Mononuclear cell (primary cell): ENCODE data around the gene NCOA6. TPM values are rescaled to one million over a fixed set of nuclear protein-coding genes. Genes with fewer than 3 reads are reported as not detected.

ENCODE experiments used
- H3K27me3 ChIP-seq: 2 replicates; pipeline ENCODE4 v1.6.0; 2011; ENCODE audit warnings: low read length, control low read depth; ENCODE audit not compliant: insufficient read depth
- H3K4me1 ChIP-seq: 2 replicates; pipeline ENCODE4 v1.5.1; 2011; ENCODE audit warnings: mild to moderate bottlenecking, low read length, control low read depth; ENCODE audit not compliant: insufficient read depth
- H3K4me3 ChIP-seq: 2 replicates; pipeline ENCODE4 v1.5.1; 2011; ENCODE audit warnings: mild to moderate bottlenecking, low read length, moderate library complexity
- H3K9me3 ChIP-seq: 2 replicates; pipeline ENCODE4 v1.5.1; 2011; ENCODE audit warnings: low read depth, mild to moderate bottlenecking, control low read depth, low read length
- total RNA-seq: library from RNA; depleted of rRNA; stranded (reverse); fragments of >200 nt; gene quantifications from one replicate; pipeline ENCODE4 v1.2.3, GENCODE V29; 2012

NCOA6 gene
- total RNA-seq, 1 donor = 12.2 TPM

GRCh38 chr20:34771680-34772081, 53.8 kb downstream of the NCOA6 start:
- Histone ChIP-seq H3K27me3 (no peaks in the 10 kb centered on the region), H3K9me3 (no peaks in the 10 kb centered on the region), H3K4me1 (no peaks in the 10 kb centered on the region), H3K4me3 (no peak overlapping the region)

GRCh38 chr20:34768096-34768495, 57.4 kb downstream of the NCOA6 start:
- no peak overlapping the region for H3K4me3 ChIP-seq
- no peaks in the 10 kb centered on the region for H3K4me1 ChIP-seq
- no peaks in the 10 kb centered on the region for H3K27me3 ChIP-seq
- H3K9me3 ChIP-seq = no peaks in the 10 kb centered on the region

- no peaks in the 10 kb centered on the region for H3K4me1 ChIP-seq
- no peaks in the 10 kb centered on the region for H3K9me3 ChIP-seq
- H3K4me3 ChIP-seq = no peak overlapping the region
- no peaks in the 10 kb centered on the region for H3K27me3 ChIP-seq
Observed at GRCh38 chr20:34762031-34762555, 63.4 kb downstream of the NCOA6 start.

GRCh38 chr20:34755367-34755766, 70.1 kb downstream of the NCOA6 start:
- Histone ChIP-seq H3K4me1 (no peaks in the 10 kb centered on the region), H3K4me3 (no peak overlapping the region), H3K9me3 (no peaks in the 10 kb centered on the region), H3K27me3 (no peaks in the 10 kb centered on the region)

GRCh38 chr20:34754611-34755010, 70.8 kb downstream of the NCOA6 start:
- Histone ChIP-seq H3K27me3 (no peaks in the 10 kb centered on the region), H3K4me3 (no peak overlapping the region), H3K9me3 (no peaks in the 10 kb centered on the region), H3K4me1 (no peaks in the 10 kb centered on the region)

GRCh38 chr20:34753706-34754461, 71.6 kb downstream of the NCOA6 start:
- Histone ChIP-seq H3K4me3 (no peak overlapping the region), H3K4me1 (no peaks in the 10 kb centered on the region), H3K9me3 (no peaks in the 10 kb centered on the region), H3K27me3 (no peaks in the 10 kb centered on the region)

GRCh38 chr20:34751453-34751852, 74.0 kb downstream of the NCOA6 start:
- H3K4me1 ChIP-seq = no peaks in the 10 kb centered on the region
- H3K27me3 ChIP-seq = no peaks in the 10 kb centered on the region
- H3K4me3 ChIP-seq = no peak overlapping the region
- H3K9me3 ChIP-seq = no peaks in the 10 kb centered on the region

GRCh38 chr20:34750484-34750883, 75.0 kb downstream of the NCOA6 start:
- Histone ChIP-seq H3K9me3 (no peaks in the 10 kb centered on the region), H3K4me3 (no peak overlapping the region), H3K4me1 (no peaks in the 10 kb centered on the region), H3K27me3 (no peaks in the 10 kb centered on the region)

GRCh38 chr20:34748709-34749108, 76.7 kb downstream of the NCOA6 start:
- Histone ChIP-seq H3K27me3 (no peaks in the 10 kb centered on the region), H3K4me1 (no peaks in the 10 kb centered on the region), H3K4me3 (no peak overlapping the region), H3K9me3 (no peaks in the 10 kb centered on the region)

- no peaks in the 10 kb centered on the region for H3K27me3 ChIP-seq
- H3K4me3 ChIP-seq = no peak overlapping the region
- no peaks in the 10 kb centered on the region for H3K4me1 ChIP-seq
- H3K9me3 ChIP-seq = no peaks in the 10 kb centered on the region
Observed at GRCh38 chr20:34747479-34747878, 78.0 kb downstream of the NCOA6 start.

- H3K27me3 ChIP-seq = no peaks in the 10 kb centered on the region
- H3K9me3 ChIP-seq = no peaks in the 10 kb centered on the region
- H3K4me1 ChIP-seq = no peaks in the 10 kb centered on the region
- no peak overlapping the region for H3K4me3 ChIP-seq
Observed at GRCh38 chr20:34746674-34747073, 78.8 kb downstream of the NCOA6 start.

- H3K4me3 ChIP-seq = no peak overlapping the region
- H3K27me3 ChIP-seq = no peaks in the 10 kb centered on the region
- H3K9me3 ChIP-seq = no peaks in the 10 kb centered on the region
- H3K4me1 ChIP-seq = no peaks in the 10 kb centered on the region
Observed at GRCh38 chr20:34744847-34745246, 80.6 kb downstream of the NCOA6 start.

GRCh38 chr20:34744340-34744739, 81.1 kb downstream of the NCOA6 start:
- H3K9me3 ChIP-seq = no peaks in the 10 kb centered on the region
- H3K4me1 ChIP-seq = no peaks in the 10 kb centered on the region
- no peaks in the 10 kb centered on the region for H3K27me3 ChIP-seq
- no peak overlapping the region for H3K4me3 ChIP-seq

- no peaks in the 10 kb centered on the region for H3K4me1 ChIP-seq
- H3K9me3 ChIP-seq = no peaks in the 10 kb centered on the region
- no peak overlapping the region for H3K4me3 ChIP-seq
- H3K27me3 ChIP-seq = no peaks in the 10 kb centered on the region
Observed at GRCh38 chr20:34743039-34743438, 82.4 kb downstream of the NCOA6 start.

- H3K9me3 ChIP-seq = no peaks in the 10 kb centered on the region
- H3K4me1 ChIP-seq = no peaks in the 10 kb centered on the region
- no peak overlapping the region for H3K4me3 ChIP-seq
- no peaks in the 10 kb centered on the region for H3K27me3 ChIP-seq
Observed at GRCh38 chr20:34736106-34736735, 89.2 kb downstream of the NCOA6 start.

- Histone ChIP-seq H3K4me1 (no peaks in the 10 kb centered on the region), H3K9me3 (no peaks in the 10 kb centered on the region), H3K27me3 (no peaks in the 10 kb centered on the region), H3K4me3 (no peak overlapping the region)
Observed at GRCh38 chr20:34732523-34732922, 92.9 kb downstream of the NCOA6 start.
